ENCODE measurements around the gene SS18. TPM values are rescaled to one million over a fixed set of nuclear protein-coding genes. Genes with fewer than 3 reads are reported as not detected.

Gene SS18
- total RNA-seq, 1 donor from 2014 or later: 66.2 TPM

GRCh38 chr18:26089293-26090129, 902 bp downstream of the SS18 start:
- Mint-ChIP-seq H3K9me3 (no peaks in the 10 kb centered on the region), H3K4me1 (peaks cover 19% of the 10 kb centered on the region), H3K36me3 (ENCODE audit: low read depth) (peaks cover 25% of the 10 kb centered on the region), H3K27ac (peak overlapping the region; percentile 97), H3K27me3 (no peaks in the 10 kb centered on the region), H3K4me3 (peak overlapping the region; percentile 97)
- peak; percentile 68 for DNase-seq
- intact Hi-C loops (cut with micrococcal nuclease): loop anchor here (1.0 to 10.0 kb wide), 4 partner anchors 33 to 455 kb away; partner anchors contain the start of genes KCTD1 and TAF4B

GRCh38 chr18:26088487-26088886, 1.9 kb downstream of the SS18 start:
- Mint-ChIP-seq H3K4me3 (peak overlapping the region; percentile 97), H3K4me1 (peaks cover 23% of the 10 kb centered on the region), H3K27me3 (no peaks in the 10 kb centered on the region), H3K36me3 (ENCODE audit: low read depth) (peaks cover 32% of the 10 kb centered on the region), H3K9me3 (no peaks in the 10 kb centered on the region), H3K27ac (peak overlapping the region; percentile 47)
- intact Hi-C loops (cut with micrococcal nuclease): loop anchor here (2.0 to 10.0 kb wide), 2 partner anchors 32 to 64 kb away; no protein-coding TSS in a partner anchor
- no peak for DNase-seq

- intact Hi-C loops (cut with micrococcal nuclease): loop anchor here (10.0 kb wide), 1 partner anchor 62 kb away; no protein-coding TSS in a partner anchor
- H3K4me1 Mint-ChIP-seq: peaks cover 27% of the 10 kb centered on the region
- peaks cover 44% of the 10 kb centered on the region for H3K36me3 Mint-ChIP-seq (ENCODE audit: low read depth)
Observed at GRCh38 chr18:26086959-26087358, 3.5 kb downstream of the SS18 start.

GRCh38 chr18:26085056-26085455, 5.4 kb downstream of the SS18 start:
- Mint-ChIP-seq H3K36me3 (ENCODE audit: low read depth) (peaks cover 58% of the 10 kb centered on the region), H3K4me3 (no peak overlapping the region), H3K9me3 (no peaks in the 10 kb centered on the region), H3K27me3 (no peaks in the 10 kb centered on the region), H3K27ac (no peak overlapping the region), H3K4me1 (peaks cover 23% of the 10 kb centered on the region)
- DNase-seq: no peak
- intact Hi-C loops (cut with micrococcal nuclease): loop anchor here (10.0 kb wide), 1 partner anchor 60 kb away; no protein-coding TSS in a partner anchor

More at GRCh38 chr18:26086959-26087358, 3.5 kb downstream of the SS18 start:
- no peak overlapping the region for H3K4me3 Mint-ChIP-seq
- no peak for DNase-seq
- no peak overlapping the region for H3K27ac Mint-ChIP-seq
- H3K27me3 Mint-ChIP-seq: no peaks in the 10 kb centered on the region
- no peaks in the 10 kb centered on the region for H3K9me3 Mint-ChIP-seq

GRCh38 chr18:26083099-26083498, 7.3 kb downstream of the SS18 start:
- Mint-ChIP-seq H3K27ac (no peak overlapping the region), H3K4me1 (peaks cover 17% of the 10 kb centered on the region), H3K4me3 (no peak overlapping the region), H3K36me3 (ENCODE audit: low read depth) (peaks cover 64% of the 10 kb centered on the region), H3K27me3 (no peaks in the 10 kb centered on the region), H3K9me3 (no peaks in the 10 kb centered on the region)
- no peak for DNase-seq
- intact Hi-C loops (cut with micrococcal nuclease): loop anchor here (10.0 kb wide), 1 partner anchor 58 kb away; no protein-coding TSS in a partner anchor

- Mint-ChIP-seq H3K4me3 (no peak overlapping the region), H3K36me3 (ENCODE audit: low read depth) (peaks cover 67% of the 10 kb centered on the region), H3K27ac (no peak overlapping the region), H3K4me1 (peaks cover 17% of the 10 kb centered on the region), H3K9me3 (no peaks in the 10 kb centered on the region), H3K27me3 (no peaks in the 10 kb centered on the region)
- intact Hi-C loops (cut with micrococcal nuclease): loop anchor here (10.0 kb wide), 1 partner anchor 58 kb away; no protein-coding TSS in a partner anchor
- DNase-seq: no peak
Observed at GRCh38 chr18:26082475-26082874, 7.9 kb downstream of the SS18 start.

GRCh38 chr18:26074246-26074645, 16.2 kb downstream of the SS18 start:
- intact Hi-C loops (cut with micrococcal nuclease): no loop called here
- Mint-ChIP-seq H3K4me1 (peaks cover 9% of the 10 kb centered on the region), H3K27me3 (no peaks in the 10 kb centered on the region), H3K4me3 (no peak overlapping the region), H3K27ac (no peak overlapping the region), H3K9me3 (peaks cover 5% of the 10 kb centered on the region), H3K36me3 (ENCODE audit: low read depth) (peaks cover 65% of the 10 kb centered on the region)
- no peak for DNase-seq

GRCh38 chr18:26073758-26074157, 16.7 kb downstream of the SS18 start:
- no peaks in the 10 kb centered on the region for H3K27me3 Mint-ChIP-seq

GRCh38 chr18:26071725-26072124, 18.7 kb downstream of the SS18 start:
- intact Hi-C loops (cut with micrococcal nuclease): no loop called here
- peaks cover 15% of the 10 kb centered on the region for H3K4me1 Mint-ChIP-seq
- H3K9me3 Mint-ChIP-seq: peaks cover 5% of the 10 kb centered on the region
- DNase-seq: no peak
- H3K4me3 Mint-ChIP-seq: no peak overlapping the region
- no peaks in the 10 kb centered on the region for H3K27me3 Mint-ChIP-seq
- peaks cover 64% of the 10 kb centered on the region for H3K36me3 Mint-ChIP-seq (ENCODE audit: low read depth)
- H3K27ac Mint-ChIP-seq: no peak overlapping the region

More at GRCh38 chr18:26073758-26074157, 16.7 kb downstream of the SS18 start:
- Mint-ChIP-seq H3K9me3 (peaks cover 5% of the 10 kb centered on the region), H3K4me1 (peaks cover 7% of the 10 kb centered on the region), H3K4me3 (no peak overlapping the region), H3K36me3 (ENCODE audit: low read depth) (peaks cover 64% of the 10 kb centered on the region), H3K27ac (no peak overlapping the region)
- no peak for DNase-seq
- intact Hi-C loops (cut with micrococcal nuclease): no loop called here

GRCh38 chr18:26071020-26071419, 19.4 kb downstream of the SS18 start:
- peaks cover 5% of the 10 kb centered on the region for H3K9me3 Mint-ChIP-seq
- H3K4me3 Mint-ChIP-seq: no peak overlapping the region
- peaks cover 15% of the 10 kb centered on the region for H3K4me1 Mint-ChIP-seq
- DNase-seq: no peak
- no peak overlapping the region for H3K27ac Mint-ChIP-seq
- H3K36me3 Mint-ChIP-seq (ENCODE audit: low read depth): peaks cover 65% of the 10 kb centered on the region
- no peaks in the 10 kb centered on the region for H3K27me3 Mint-ChIP-seq
- intact Hi-C loops (cut with micrococcal nuclease): no loop called here

- Mint-ChIP-seq H3K27ac (no peak overlapping the region), H3K4me1 (peaks cover 11% of the 10 kb centered on the region), H3K27me3 (no peaks in the 10 kb centered on the region), H3K4me3 (no peak overlapping the region), H3K9me3 (no peaks in the 10 kb centered on the region), H3K36me3 (ENCODE audit: low read depth) (peaks cover 47% of the 10 kb centered on the region)
- intact Hi-C loops (cut with micrococcal nuclease): no loop called here
- no peak for DNase-seq
Observed at GRCh38 chr18:26059357-26059756, 31.1 kb downstream of the SS18 start.

- no peak overlapping the region for H3K4me3 Mint-ChIP-seq
- H3K27me3 Mint-ChIP-seq: no peaks in the 10 kb centered on the region
- peaks cover 53% of the 10 kb centered on the region for H3K36me3 Mint-ChIP-seq (ENCODE audit: low read depth)
- peaks cover 13% of the 10 kb centered on the region for H3K4me1 Mint-ChIP-seq
- no peak for DNase-seq
- H3K9me3 Mint-ChIP-seq: no peaks in the 10 kb centered on the region
- intact Hi-C loops (cut with micrococcal nuclease): loop anchor here (2.0 kb wide), 1 partner anchor 31 kb away; no protein-coding TSS in a partner anchor
- H3K27ac Mint-ChIP-seq: peak overlapping the region; percentile 3
Observed at GRCh38 chr18:26057344-26057773, 33.1 kb downstream of the SS18 start.

GRCh38 chr18:26056291-26056690, 34.1 kb downstream of the SS18 start:
- DNase-seq: no peak
- no peak overlapping the region for H3K27ac Mint-ChIP-seq
- no peaks in the 10 kb centered on the region for H3K9me3 Mint-ChIP-seq
- H3K4me3 Mint-ChIP-seq: no peak overlapping the region
- intact Hi-C loops (cut with micrococcal nuclease): loop anchor here (2.0 kb wide), 1 partner anchor 33 kb away; no protein-coding TSS in a partner anchor
- no peaks in the 10 kb centered on the region for H3K27me3 Mint-ChIP-seq
- peaks cover 13% of the 10 kb centered on the region for H3K4me1 Mint-ChIP-seq
- peaks cover 50% of the 10 kb centered on the region for H3K36me3 Mint-ChIP-seq (ENCODE audit: low read depth)

GRCh38 chr18:26052505-26052904, 37.9 kb downstream of the SS18 start:
- no peaks in the 10 kb centered on the region for H3K9me3 Mint-ChIP-seq
- H3K4me3 Mint-ChIP-seq: no peak overlapping the region
- intact Hi-C loops (cut with micrococcal nuclease): no loop called here
- peaks cover 34% of the 10 kb centered on the region for H3K36me3 Mint-ChIP-seq (ENCODE audit: low read depth)
- H3K27me3 Mint-ChIP-seq: no peaks in the 10 kb centered on the region
- DNase-seq: no peak
- no peak overlapping the region for H3K27ac Mint-ChIP-seq
- peaks cover 12% of the 10 kb centered on the region for H3K4me1 Mint-ChIP-seq

Measured in activated CD4-positive, alpha-beta T cell treated with anti-CD3 and anti-CD28 coated beads, Interleukin-2, amount 10 ng/mL, durations not matched to agents 24 days and 14 days (primary cell).